ENCODE results near the gene KRT13.
A peak's percentile ranks its signal among the peaks of the same experiment; 100 is the strongest.

DNA sequence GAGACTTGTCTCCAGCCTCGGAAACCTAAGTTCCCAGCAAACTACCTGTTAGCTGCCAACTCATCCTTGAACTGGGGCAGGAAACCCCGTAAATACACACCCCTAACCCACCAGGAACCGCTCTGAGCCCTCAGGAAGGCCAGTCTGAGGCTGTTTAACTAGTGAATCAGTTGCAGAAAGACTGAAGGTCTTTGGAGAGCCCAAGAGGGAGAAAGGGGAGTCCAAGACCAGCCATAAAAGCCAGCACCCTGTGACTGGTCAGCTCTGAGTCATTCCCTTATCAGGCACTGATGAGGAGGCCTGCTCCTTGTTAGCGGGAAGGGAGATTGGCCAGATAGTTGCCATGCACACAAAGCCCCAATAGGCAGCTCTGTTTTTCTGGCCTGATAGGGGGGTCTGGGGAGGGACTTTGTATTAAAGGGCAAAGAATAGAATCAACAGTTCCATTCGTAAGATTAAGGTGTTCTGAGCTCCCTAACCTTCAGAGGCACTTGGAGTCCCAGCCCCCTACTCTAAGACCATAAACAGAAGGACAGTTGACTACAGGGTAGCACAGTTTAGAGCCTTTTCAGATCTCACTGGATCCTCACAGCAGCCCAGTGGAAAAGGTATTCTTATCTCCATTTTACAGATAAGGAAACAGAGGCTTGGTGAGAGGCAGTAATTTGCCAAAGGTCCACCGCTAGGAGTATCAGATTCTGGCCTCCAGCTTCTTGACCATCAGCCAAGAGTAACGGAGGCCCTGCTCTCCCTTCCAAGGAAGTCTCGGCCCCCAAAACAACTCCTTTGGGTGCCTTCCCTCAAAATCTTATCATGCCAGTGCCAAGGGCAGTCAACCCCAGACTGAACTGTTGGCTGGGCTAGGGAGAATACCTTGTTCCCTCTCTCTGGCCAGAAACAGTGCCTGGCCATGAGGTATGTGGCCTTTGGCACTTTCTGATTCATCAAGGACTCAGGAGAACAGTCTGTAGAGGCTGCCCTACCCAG lies 24.9 kb upstream of the KRT13 start:
- TF ChIP-seq GATA2 (IDR thresholded peaks at IDR 0.05; ENCODE audit: low read depth, low read length): peak; percentile 100
- TF ChIP-seq GATA3 (IDR thresholded peaks at IDR 0.05; ENCODE audit: low read depth, low read length): peak; percentile 100

Measured in SH-SY5Y (cell line).